Measurements from ENCODE around the gene CXorf58.
"Not testable (repeated sequence)": the region's sequence is repeated elsewhere in the genome, so short reads cannot be mapped to it uniquely, and the experiment has no call there.

Gene CXorf58

DNA sequence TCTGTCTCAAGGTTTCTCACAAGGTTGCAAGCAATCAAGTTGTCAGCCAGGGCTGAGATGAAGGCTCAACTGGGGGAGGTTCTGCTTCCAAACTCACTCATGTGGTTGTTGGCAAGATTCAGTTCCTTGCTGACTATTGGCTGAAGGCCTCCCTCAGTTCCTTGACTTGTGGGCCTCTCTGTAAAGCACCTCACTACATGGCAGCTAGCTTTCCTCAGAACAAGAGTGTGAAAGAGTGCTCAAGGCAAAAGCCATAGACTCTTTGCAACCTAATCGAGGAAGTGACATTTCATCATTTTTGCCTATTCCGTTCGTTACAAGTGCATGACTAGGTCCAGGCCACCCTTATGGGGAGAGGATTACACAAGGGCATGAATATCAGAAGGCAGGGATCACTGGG, 52.0 kb downstream of the CXorf58 start:
- peak in 1 of 2 donors; percentile 0 for DNase-seq

DNA sequence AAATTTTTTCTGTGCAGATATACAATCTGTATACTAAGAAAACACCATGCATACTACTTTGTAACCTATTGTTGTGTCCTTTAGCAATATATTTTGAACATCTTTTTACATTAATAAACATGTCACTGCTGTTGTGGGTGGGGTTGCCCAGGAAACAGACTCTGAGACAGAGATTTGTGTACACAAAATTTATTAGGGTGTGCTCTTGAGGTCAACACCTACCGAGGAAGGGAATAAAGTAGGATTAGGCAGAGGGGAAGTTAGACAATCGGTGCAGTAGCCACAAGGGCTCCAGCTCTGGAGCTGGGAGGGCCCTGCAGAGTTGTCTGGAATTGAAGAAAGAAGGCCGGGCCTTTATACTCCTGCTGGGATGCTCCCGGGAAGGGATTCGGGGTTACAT, 56.4 kb downstream of the CXorf58 start:
- no peak for DNase-seq

DNA sequence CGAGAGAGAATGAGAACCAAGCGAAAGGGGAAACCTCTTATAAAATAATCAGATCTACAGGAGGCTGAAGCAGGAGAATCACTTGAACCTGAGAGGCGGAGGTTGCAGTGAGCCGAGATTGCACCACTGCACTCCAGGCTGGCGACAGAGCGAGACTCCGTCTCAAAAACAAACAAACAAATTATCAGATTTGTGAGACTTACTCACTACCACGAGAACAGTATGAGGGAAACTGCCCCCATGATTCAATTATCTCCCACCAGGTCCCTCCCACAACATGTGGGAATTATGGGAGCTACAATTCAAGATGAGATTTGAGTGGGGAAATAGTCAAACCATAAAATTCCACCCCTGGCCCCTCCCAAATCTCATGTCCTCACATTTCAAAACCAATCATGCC, 57.8 kb downstream of the CXorf58 start:
- not testable (repeated sequence) for DNase-seq

DNA sequence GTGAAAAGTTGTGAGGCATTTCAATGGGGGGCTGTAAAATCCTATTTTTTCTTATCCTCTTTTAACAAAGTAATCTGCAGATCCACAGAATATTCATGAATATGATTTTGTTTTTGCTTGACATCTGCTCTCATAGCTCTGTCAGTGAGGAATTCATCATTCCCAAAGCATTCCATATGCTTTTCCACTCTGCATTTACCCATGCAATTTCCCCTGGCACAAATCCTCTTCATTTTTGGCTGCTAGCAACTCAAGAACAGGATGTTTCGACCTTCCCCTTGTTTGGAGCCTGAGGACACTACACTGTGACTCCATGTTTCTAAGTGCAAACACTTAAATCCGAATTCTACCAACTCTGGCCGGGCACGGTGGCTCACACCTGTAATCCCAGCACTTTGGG, 70.7 kb downstream of the CXorf58 start:
- no peak for DNase-seq

DNA sequence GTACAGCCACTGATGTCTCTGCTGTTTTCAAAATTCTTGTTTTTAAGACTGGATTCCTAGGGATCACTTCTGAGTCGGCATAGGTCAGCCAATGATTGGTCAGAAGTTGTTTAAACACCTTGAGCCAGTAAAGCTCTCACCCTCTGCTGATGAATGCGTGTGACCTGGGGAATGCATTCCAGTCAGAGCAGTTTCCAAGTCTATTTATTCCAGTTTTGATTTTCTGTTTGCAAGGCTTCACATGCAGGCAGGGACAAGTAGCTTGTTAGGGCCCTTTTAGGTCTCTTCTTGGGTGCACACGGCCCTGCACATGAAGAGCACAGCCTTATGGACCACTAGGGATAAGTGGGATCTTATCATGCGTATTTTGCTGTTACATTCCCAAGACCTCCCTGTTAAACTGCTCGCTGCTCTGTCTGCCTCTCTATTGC, 72.2 kb downstream of the CXorf58 start:
- no peak for DNase-seq

DNA sequence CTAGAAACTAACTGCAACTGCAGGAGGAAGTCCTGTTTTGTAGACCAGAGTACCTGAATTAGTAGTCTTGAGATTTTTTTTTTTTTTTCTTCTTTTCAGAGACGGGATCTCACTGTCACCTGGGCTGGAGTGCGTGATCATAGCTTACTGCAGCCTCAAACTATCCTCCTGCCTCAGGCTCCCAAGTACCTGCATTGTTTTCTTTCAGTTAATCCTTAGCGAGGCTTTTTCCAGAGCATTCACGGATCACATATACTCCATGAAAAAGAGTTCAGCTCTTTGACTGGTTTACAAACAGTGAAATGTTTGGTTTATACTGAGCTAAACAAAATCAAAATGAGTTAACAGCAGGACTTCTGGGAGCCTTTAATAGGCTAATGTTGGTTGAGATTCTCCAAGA, 73.4 kb downstream of the CXorf58 start:
- DNase-seq = no peak

DNA sequence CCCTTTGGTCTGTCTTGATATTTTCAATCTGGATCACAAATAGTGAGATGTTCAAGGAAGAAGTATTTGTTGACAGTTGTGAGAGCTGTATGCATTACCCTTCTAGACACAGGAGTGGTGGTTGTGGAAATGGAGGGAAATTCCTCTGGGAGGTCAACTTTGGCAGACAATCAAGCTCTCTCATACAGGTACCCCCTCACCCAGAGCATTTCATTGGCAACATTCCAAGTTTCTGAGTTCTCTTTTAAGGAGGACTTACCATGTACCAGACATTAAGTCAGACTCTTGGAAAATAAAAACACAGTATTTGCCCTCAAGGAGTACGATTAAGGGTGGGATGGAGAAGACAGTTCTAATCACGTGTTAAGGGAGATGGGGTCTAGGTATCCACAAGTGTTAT, 73.9 kb downstream of the CXorf58 start:
- DNase-seq = no peak

DNA sequence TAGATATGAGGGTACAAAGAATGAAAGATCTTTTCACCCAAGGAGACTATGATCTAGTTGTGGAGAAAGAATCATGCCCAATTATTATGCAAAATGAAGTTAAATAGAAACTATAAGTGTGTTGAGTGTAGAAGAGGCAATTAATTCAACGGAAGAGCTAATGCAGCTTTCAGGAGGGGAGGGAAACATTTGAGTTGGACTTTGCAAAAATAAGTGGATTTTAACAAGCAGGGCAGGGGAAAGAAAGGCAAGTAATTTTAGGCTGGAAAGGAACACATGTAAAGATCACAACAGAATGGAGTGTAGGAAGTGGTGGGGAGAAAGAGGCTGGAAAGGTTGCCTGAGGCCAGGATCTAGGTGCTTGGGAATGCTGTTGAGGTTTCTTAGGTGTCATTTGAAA, 75.1 kb downstream of the CXorf58 start:
- no peak for DNase-seq
